ENCODE data around the gene SNRNP25. TPM values are rescaled to one million over a fixed set of nuclear protein-coding genes. Genes with fewer than 3 reads are reported as not detected.
"Not testable (repeated sequence)": the region's sequence is repeated elsewhere in the genome, so short reads cannot be mapped to it uniquely, and the experiment has no call there.

The SNRNP25 gene
- polyA plus RNA-seq, 10 donors: 20.6 to 31.2 (median 27.0) TPM

GRCh38 chr16:38941-39892 is 14.4 kb upstream of the SNRNP25 start:
- no peak for DNase-seq

- no peak for DNase-seq
Measured at GRCh38 chr16:41439-42068, 12.1 kb upstream of the SNRNP25 start.

- DNase-seq: no peak
Measured at GRCh38 chr16:42069-42457, 11.6 kb upstream of the SNRNP25 start.

GRCh38 chr16:42691-43090 is 10.9 kb upstream of the SNRNP25 start:
- DNase-seq: no peak

- DNase-seq: no peak
Measured at GRCh38 chr16:43294-43693, 10.3 kb upstream of the SNRNP25 start.

GRCh38 chr16:44655-45054 is 9.0 kb upstream of the SNRNP25 start:
- DNase-seq: no peak

GRCh38 chr16:45454-45853 is 8.2 kb upstream of the SNRNP25 start:
- no peak for DNase-seq

GRCh38 chr16:46510-46909 is 7.1 kb upstream of the SNRNP25 start:
- not testable (repeated sequence) for DNase-seq

- no peak for DNase-seq
Measured at GRCh38 chr16:47234-47633, 6.4 kb upstream of the SNRNP25 start.

- DNase-seq: no peak
Measured at GRCh38 chr16:50769-51591, 2.6 kb upstream of the SNRNP25 start.

GRCh38 chr16:54237-54581 is 581 bp downstream of the SNRNP25 start:
- no peak for DNase-seq

GRCh38 chr16:55571-56136 is 2.0 kb downstream of the SNRNP25 start:
- DNase-seq: peak in 1 of 3 donors; percentile 1

- no peak for DNase-seq
Measured at GRCh38 chr16:56231-56927, 2.8 kb downstream of the SNRNP25 start.

GRCh38 chr16:57711-58110 is 4.1 kb downstream of the SNRNP25 start:
- peak in 1 of 3 donors; percentile 10 for DNase-seq

- DNase-seq: peak in 1 of 3 donors; percentile 2
Measured at GRCh38 chr16:58491-59439, 5.1 kb downstream of the SNRNP25 start.

GRCh38 chr16:59440-60059 is 5.9 kb downstream of the SNRNP25 start:
- DNase-seq: no peak

- DNase-seq: no peak
Measured at GRCh38 chr16:60166-60565, 6.5 kb downstream of the SNRNP25 start.

GRCh38 chr16:60929-61878 is 7.6 kb downstream of the SNRNP25 start:
- peak in 1 of 3 donors; percentile 12 for DNase-seq
